Ovary (tissue), 10 donors: ENCODE results near the gene RPL37A. TPM values are rescaled to one million over a fixed set of nuclear protein-coding genes. Genes with fewer than 3 reads are reported as not detected.
A peak's percentile ranks its signal among the peaks of the same experiment; 100 is the strongest.

Source experiments
- DNase-seq, 5 donors: peaks; one replicate each; pipeline ENCODE4 v3.0.0-alpha.2; 2019 to 2020
- H3K27ac ChIP-seq, 2 donors: fragments of 200-600 bp; one replicate each; pipeline versions ENCODE4 v1.5.1 to v1.8.0; 2019 to 2022
- H3K27me3 ChIP-seq: fragments of 200-600 bp; one replicate; pipeline ENCODE4 v1.8.0; 2022
- H3K36me3 ChIP-seq: fragments of 200-600 bp; sonication (generic); one replicate; pipeline ENCODE4 v1.5.1; 2019
- H3K4me1 ChIP-seq: one replicate; pipeline ENCODE4 v1.8.1; 2013; ENCODE audit warnings: mild to moderate bottlenecking, moderate library complexity; ENCODE audit not compliant: insufficient read depth
- H3K4me3 ChIP-seq: fragments of 200-600 bp; sonication (generic); one replicate; pipeline ENCODE4 v1.5.1; 2017
- H3K9me3 ChIP-seq, 2 donors: fragments of 200-600 bp in 1 of 2; sonication (generic) in 1 of 2; one replicate each; pipeline versions ENCODE4 v1.5.1 to v1.8.1; 2013 to 2019; ENCODE audit warnings: mild to moderate bottlenecking in 1 of 2, moderate library complexity in 1 of 2
- EP300 ChIP-seq: sonication (generic); formaldehyde crosslinking; IDR thresholded peaks from one replicate; pipeline ENCODE4 v1.6.1; 2017; ENCODE audit warnings: antibody characterized with exemption
- POLR2A ChIP-seq: fragments of 450-650 bp; IDR thresholded peaks from one replicate; pipeline ENCODE4 v1.6.1; 2017; ENCODE audit warnings: antibody characterized with exemption, mild to moderate bottlenecking, moderate library complexity
- WGBS, 3 donors: extraction: QIAGEN DNeasy Blood & Tissue Kit in 1 of 3; methylation state at CpG; one replicate each; pipeline versions ENCODE4 v1.1.5 to v1.1.7; 2013 to 2017; 5-methylcytosine and 5-hydroxymethylcytosine counted together
- intact Hi-C, 4 donors: fragments of 100-400 bp; cut with DNase I; formaldehyde crosslinking; loops; one replicate each; pipeline versions ENCODE4 v1.11.0 to v1.15.1; 2022 to 2023
- long read RNA-seq, 3 donors: library from polyadenylated mRNA in 2 of 3; unstranded in 2 of 3; transcript quantifications; one replicate each; pipeline ENCODE4 v2.0.0 and lab custom pipeline, GENCODE V29; 2021 to 2026
- polyA plus RNA-seq, 2 donors: library from polyadenylated mRNA; stranded (reverse); fragments of 200-250 nt in 1 of 2; fragments of 350-450 nt in 1 of 2; fragmentation: Illumina TruSeq in 1 of 2; extraction: RNeasy Lipid Tissue Mini Kit (QIAGEN cat#74804) in 1 of 2; gene quantifications; one replicate each; pipeline ENCODE4 v1.2.3, GENCODE V29; 2013 to 2014
- total RNA-seq, 7 donors: library from RNA; depleted of rRNA in 2 of 7; stranded (reverse); fragments of >200 nt in 2 of 7; fragmentation: NEBNext Ultra II Directional in 3 of 7; extraction: Animal tissue kit (Norgen Biotek cat#: 25700) in 3 of 7; gene quantifications; one replicate each; pipeline versions ENCODE4 v1.1.0 to v1.2.4, GENCODE V29; 2016 to 2023
- TF ChIP-seq, protein P1 (sequence below), 3 donors: fragments of 450-650 bp in 2 of 3; fragments of 200-600 bp in 1 of 3; IDR thresholded peaks; one replicate each; pipeline versions ENCODE4 v1.5.1 to v1.8.0; 2016 to 2022; ENCODE audit warnings: antibody characterized with exemption in 3 of 3, mild to moderate bottlenecking in 1 of 3
- donor health status: DM: no; HTN: no; CAD: no; lungs with moderate emphysema.
- donor health status: DM: no; HTN: no; CAD: no.
- donor health status: Bipolar disorder and iron deficiency.
- donor health status: DM: yes; HTN: yes; CAD: no.
- donor health status: DM: no; HTN: no; CAD: no.
- donor health status: DM: yes; HTN: yes; CAD: no.

The RPL37A gene
- total RNA-seq (1,000 to 10,000 TPM; 3,187 to 6,025 (median 4,762) TPM), polyA plus RNA-seq (1,000 to 10,000 TPM; 6,365 to 7,390 TPM)
- long read RNA-seq, donor 1, transcript RPL37A-210 (4 exons, 3,647 nt) = major isoform, 185 of 233 reads
- long read RNA-seq, donor 1, transcript RPL37A-201 (3 exons, 742 nt) = minor isoform, 10 of 233 reads
- long read RNA-seq, donor 1, transcript RPL37A-209 (3 exons, 1,701 nt) = minor isoform, 21 of 233 reads
- long read RNA-seq, donor 1, partial matches to known transcripts = 12 of 233 reads
- long read RNA-seq, donor 1, other reads (novel, unspliced or antisense) = 3 of 233 reads
- long read RNA-seq, donor 2, transcript RPL37A-201 (3 exons, 742 nt) = minor isoform, 156 of 1,252 reads
- long read RNA-seq, donor 2, transcript RPL37A-208 (2 exons, 2,225 nt) = minor isoform, 7 of 1,252 reads
- long read RNA-seq, donor 2, transcript RPL37A-209 (3 exons, 1,701 nt) = minor isoform, 21 of 1,252 reads
- long read RNA-seq, donor 2, transcript RPL37A-210 (4 exons, 3,647 nt) = major isoform, 1,004 of 1,252 reads
- long read RNA-seq, donor 2, partial matches to known transcripts = 29 of 1,252 reads
- long read RNA-seq, donor 2, other reads (novel, unspliced or antisense) = 28 of 1,252 reads
- long read RNA-seq, donor 3, transcript RPL37A-201 (3 exons, 742 nt) = minor isoform, 29 of 582 reads
- long read RNA-seq, donor 3, transcript RPL37A-210 (4 exons, 3,647 nt) = major isoform, 517 of 582 reads
- long read RNA-seq, donor 3, partial matches to known transcripts = 27 of 582 reads
- long read RNA-seq, donor 3, other reads (novel, unspliced or antisense) = 8 of 582 reads

DNA sequence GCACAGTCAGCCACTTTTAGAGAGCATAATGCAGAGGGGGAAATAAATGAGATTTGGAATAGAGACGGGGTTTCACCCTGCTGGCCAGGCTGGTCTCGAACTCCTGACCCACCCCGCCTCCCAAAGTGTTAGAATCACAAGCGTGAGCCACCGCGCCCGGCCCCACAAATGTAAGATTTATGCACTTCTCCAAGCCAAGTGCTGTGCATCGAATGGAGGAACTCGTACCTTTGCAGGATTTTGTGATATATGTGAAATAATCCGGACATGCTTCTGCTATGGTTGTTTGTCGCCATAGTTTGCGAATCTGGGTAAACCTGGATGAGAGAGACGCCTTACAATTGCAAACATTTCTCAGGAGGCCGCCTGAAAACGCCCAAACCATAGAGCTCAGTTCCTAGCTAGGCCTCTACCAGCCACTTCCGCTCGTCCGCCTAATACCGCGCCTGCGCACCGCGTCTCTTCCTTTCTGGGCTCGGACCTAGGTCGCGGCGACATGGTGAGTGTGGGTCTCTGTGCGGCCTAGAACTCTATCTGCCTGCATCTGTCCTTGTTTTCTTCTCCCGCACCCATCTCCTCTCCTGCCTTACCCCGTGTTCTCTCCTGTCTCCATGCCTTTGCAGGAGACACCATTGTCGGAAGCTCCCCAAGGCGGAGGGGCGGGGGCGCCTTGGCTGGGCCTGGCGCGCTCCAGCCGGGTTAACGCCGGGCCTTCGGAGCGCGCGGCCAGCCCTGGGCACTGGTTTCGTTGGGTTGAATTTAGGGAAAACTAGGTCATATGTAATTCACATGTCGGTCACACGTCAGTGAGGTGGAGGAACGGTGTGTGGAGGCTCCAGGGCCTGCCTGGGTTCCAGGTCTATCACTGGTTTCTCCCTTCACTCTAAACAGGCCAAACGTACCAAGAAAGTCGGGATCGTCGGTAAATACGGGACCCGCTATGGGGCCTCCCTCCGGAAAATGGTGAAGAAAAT is at the start of gene RPL37A:
TSS of gene RPL37A (plus strand) at position 466 of the 974 bp plus-strand sequence. CDS start at position 497, 31 bp downstream.
- DNase-seq = peak; percentile 90 to 95 (median 92)
- Histone ChIP-seq H3K4me1 (peaks cover 1% of the 10 kb centered on the region), H3K9me3 (no peaks in the 10 kb centered on the region), H3K36me3 (no peaks in the 10 kb centered on the region), H3K27me3 (no peaks in the 10 kb centered on the region), H3K27ac (peak within 1 kb of the TSS; percentile 54 to 61), H3K4me3 (peak within 1 kb of the TSS; percentile 65)
- 0 to 1% (median 0%) methylated on average over 54 of the region's 54 CpGs for WGBS, 3 donors
- intact Hi-C loops = no loop called here
- TF ChIP-seq, protein P1, sequence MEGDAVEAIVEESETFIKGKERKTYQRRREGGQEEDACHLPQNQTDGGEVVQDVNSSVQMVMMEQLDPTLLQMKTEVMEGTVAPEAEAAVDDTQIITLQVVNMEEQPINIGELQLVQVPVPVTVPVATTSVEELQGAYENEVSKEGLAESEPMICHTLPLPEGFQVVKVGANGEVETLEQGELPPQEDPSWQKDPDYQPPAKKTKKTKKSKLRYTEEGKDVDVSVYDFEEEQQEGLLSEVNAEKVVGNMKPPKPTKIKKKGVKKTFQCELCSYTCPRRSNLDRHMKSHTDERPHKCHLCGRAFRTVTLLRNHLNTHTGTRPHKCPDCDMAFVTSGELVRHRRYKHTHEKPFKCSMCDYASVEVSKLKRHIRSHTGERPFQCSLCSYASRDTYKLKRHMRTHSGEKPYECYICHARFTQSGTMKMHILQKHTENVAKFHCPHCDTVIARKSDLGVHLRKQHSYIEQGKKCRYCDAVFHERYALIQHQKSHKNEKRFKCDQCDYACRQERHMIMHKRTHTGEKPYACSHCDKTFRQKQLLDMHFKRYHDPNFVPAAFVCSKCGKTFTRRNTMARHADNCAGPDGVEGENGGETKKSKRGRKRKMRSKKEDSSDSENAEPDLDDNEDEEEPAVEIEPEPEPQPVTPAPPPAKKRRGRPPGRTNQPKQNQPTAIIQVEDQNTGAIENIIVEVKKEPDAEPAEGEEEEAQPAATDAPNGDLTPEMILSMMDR (IDR thresholded peaks at IDR 0.05) = peak in 1 of 3 donors; percentile 27
- TF ChIP-seq EP300 (no peak), POLR2A (peak; percentile 93)

DNA sequence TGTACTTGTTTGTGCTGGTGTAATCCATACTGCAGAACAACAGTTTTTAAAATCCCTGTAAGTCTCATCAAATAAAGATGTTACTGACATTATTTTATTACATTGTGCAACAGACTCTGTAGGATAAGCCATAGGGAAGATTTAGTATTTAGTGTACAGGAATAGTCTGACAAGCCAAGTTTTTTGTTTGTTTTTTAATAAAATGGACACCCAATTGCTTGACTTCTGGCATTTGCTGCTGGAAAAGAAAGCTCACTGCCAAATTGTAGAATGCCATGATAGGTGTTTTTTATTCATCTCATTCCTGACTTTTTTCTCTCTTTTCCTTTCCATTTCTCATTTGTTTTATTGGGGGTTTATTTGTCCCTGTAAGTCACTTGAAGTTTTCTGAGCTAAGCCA is 48.3 kb upstream of the RPL37A start:
- no peak for DNase-seq
- Histone ChIP-seq H3K27me3 (no peaks in the 10 kb centered on the region), H3K36me3 (no peaks in the 10 kb centered on the region), H3K9me3 (no peaks in the 10 kb centered on the region), H3K4me1 (no peaks in the 10 kb centered on the region), H3K4me3 (no peak overlapping the region), H3K27ac (no peak overlapping the region)
- intact Hi-C loops = no loop called here
- TF ChIP-seq, protein P1 (IDR thresholded peaks at IDR 0.05) = no peak
- no peak for TF ChIP-seq EP300
- no peak for TF ChIP-seq POLR2A

DNA sequence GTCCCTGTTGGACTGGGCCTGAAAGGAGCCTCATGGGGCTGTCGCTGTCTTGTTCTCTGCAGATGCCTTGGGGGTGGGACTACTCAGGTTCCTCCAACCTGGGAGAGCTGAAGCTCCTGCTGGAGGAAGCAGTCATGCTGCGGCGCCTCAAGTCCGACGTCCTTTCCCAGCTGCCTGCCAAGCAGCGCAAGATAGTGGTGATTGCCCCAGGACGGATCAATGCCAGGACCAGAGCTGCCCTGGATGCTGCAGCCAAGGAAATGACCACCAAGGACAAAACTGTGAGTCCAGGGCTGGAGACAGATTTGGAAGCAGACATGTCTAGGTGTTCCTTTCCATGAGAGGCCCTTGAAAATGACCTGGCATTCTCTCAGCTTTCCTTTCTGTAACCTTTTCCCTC is 47.9 kb upstream of the RPL37A start:
- 92 to 94% (median 93%) methylated on average over 7 of the region's 7 CpGs for WGBS, 3 donors
- H3K4me1 ChIP-seq = no peaks in the 10 kb centered on the region
- DNase-seq = no peak
- H3K4me3 ChIP-seq = no peak overlapping the region
- no peaks in the 10 kb centered on the region for H3K27me3 ChIP-seq
- H3K36me3 ChIP-seq = no peaks in the 10 kb centered on the region
- TF ChIP-seq POLR2A = no peak
- intact Hi-C loops = no loop called here
- H3K27ac ChIP-seq = no peak overlapping the region
- no peaks in the 10 kb centered on the region for H3K9me3 ChIP-seq

DNA sequence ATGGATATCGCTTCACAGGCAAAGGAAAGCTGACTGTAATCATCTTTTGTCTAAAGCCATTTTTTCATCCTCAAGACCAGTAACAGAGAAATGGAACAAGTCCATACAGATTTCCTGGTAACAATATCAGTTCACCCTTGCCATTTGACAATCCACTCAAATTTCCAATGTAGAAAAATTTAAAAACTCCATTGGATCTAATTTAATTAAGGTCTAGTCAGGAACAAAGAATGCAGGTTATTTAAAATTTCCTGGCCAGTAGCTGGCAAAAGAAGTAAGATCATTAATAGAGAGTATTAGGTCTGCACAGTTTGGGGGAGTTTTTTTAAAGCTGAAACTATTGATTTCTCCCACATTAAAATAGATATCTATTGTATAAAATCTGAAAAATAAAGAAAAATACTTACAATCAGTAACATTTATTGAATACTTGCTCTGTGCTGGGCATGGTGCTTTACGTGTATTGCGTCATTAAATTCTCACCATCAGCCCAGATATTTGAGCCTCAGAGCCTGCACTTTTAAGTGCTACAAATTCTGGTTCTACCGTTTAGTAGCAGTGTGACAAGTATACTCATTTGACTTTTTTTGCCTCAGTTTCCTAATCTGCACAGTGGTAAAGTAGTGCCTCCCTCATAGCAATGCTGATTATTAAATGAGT is 44.6 kb upstream of the RPL37A start:
- no peak for DNase-seq
- intact Hi-C loops = no loop called here
- Histone ChIP-seq H3K27ac (no peak overlapping the region), H3K27me3 (no peaks in the 10 kb centered on the region), H3K36me3 (no peaks in the 10 kb centered on the region), H3K9me3 (no peaks in the 10 kb centered on the region), H3K4me1 (no peaks in the 10 kb centered on the region), H3K4me3 (no peak overlapping the region)
- TF ChIP-seq, protein P1 (IDR thresholded peaks at IDR 0.05) = no peak
- no peak for TF ChIP-seq POLR2A
- TF ChIP-seq EP300 = no peak
- 97 to 100% (median 99%) methylated on average over 4 of the region's 4 CpGs for WGBS, 3 donors
